HL-60 (cell line): ENCODE measurements around the gene KRT28.

ENCODE experiments used
- CTCF ChIP-seq: IDR thresholded peaks from one replicate; pipeline ENCODE4 v1.5.1; 2011; ENCODE audit warnings: low read length, control low read depth, inconsistent platforms; ENCODE audit not compliant: insufficient read depth
- POLR2AphosphoS5 ChIP-seq: IDR thresholded peaks from 2 replicates; pipeline ENCODE4 v1.6.1; 2012; ENCODE audit warnings: low read depth
- REST ChIP-seq: IDR thresholded peaks from 2 replicates; pipeline ENCODE4 v1.6.1; 2012; ENCODE audit warnings: low read depth; ENCODE audit not compliant: insufficient replicate concordance
- SPI1 ChIP-seq: IDR thresholded peaks from 2 replicates; pipeline ENCODE4 v1.6.1; 2012; ENCODE audit warnings: low read depth, mild to moderate bottlenecking, borderline replicate concordance

- no peak for TF ChIP-seq CTCF
- TF ChIP-seq REST = no peak
- TF ChIP-seq POLR2AphosphoS5 = no peak
- no peak for TF ChIP-seq SPI1
These were observed 28.8 kb upstream of the KRT28 start for GRCh38 chr17:40828454-40829044.
